Right ventricle myocardium inferior (tissue), 1 donor: ENCODE results near the gene UBA3. TPM values are rescaled to one million over a fixed set of nuclear protein-coding genes. Genes with fewer than 3 reads are reported as not detected.
A peak's percentile ranks its signal among the peaks of the same experiment; 100 is the strongest.

Experiments used
- ATAC-seq: fragments of 200-7000 bp; cut with Tn5 transposase; one replicate; pipeline ENCODE4 v1.9.1; 2020; ENCODE audit warnings: mild to moderate bottlenecking, moderate library complexity
- DNase-seq: peaks from one replicate; pipeline ENCODE4 v3.0.0; 2021; ENCODE audit errors: missing footprints
- intact Hi-C: fragments of 100-400 bp; cut with DNase I; formaldehyde crosslinking; loops from one replicate; pipeline ENCODE4 v1.11.0; 2022
- total RNA-seq: library from RNA; stranded (reverse); fragmentation: NEBNext Ultra II Directional; extraction: Animal tissue kit (Norgen Biotek cat#: 25700); gene quantifications from one replicate; pipeline ENCODE4 v1.2.1, GENCODE V29; 2021
- donor health status: DM: no; HTN: yes; CAD: no; lungs with severe emphysema.

The UBA3 gene
- total RNA-seq, 1 donor from 2014 or later, result 89.1 TPM

- ATAC-seq (no peak), DNase-seq (no peak)
Measured at GRCh38 chr3:69082805-69083204, 2.6 kb upstream of the UBA3 start.

GRCh38 chr3:69082361-69082760 is 2.2 kb upstream of the UBA3 start:
- intact Hi-C loops, result no loop called here

More at GRCh38 chr3:69082805-69083204, 2.6 kb upstream of the UBA3 start:
- intact Hi-C loops, result no loop called here

GRCh38 chr3:69081583-69082262 is 1.6 kb upstream of the UBA3 start:
- DNase-seq (no peak), ATAC-seq (no peak)
- intact Hi-C loops, result loop anchor here (2.0 kb wide), 1 partner anchor 39 kb away; no protein-coding TSS in a partner anchor

More at GRCh38 chr3:69082361-69082760, 2.2 kb upstream of the UBA3 start:
- no peak for DNase-seq
- no peak for ATAC-seq

- ATAC-seq (peak; percentile 45), DNase-seq (peak; percentile 72)
- intact Hi-C loops, result loop anchor here (2.0 kb wide), 2 partner anchors 27 to 41 kb away; partner anchors contain the start of gene TMF1
Measured at GRCh38 chr3:69079269-69080159, 651 bp downstream of the UBA3 start.

- DNase-seq (no peak), ATAC-seq (no peak)
- intact Hi-C loops, result no loop called here
Measured at GRCh38 chr3:69072928-69073327, 7.2 kb downstream of the UBA3 start.

GRCh38 chr3:69066121-69066520 is 14.0 kb downstream of the UBA3 start:
- intact Hi-C loops, result no loop called here
- no peak for DNase-seq
- ATAC-seq, result no peak

- no peak for ATAC-seq
- no peak for DNase-seq
- intact Hi-C loops, result no loop called here
Measured at GRCh38 chr3:69065318-69065964, 14.7 kb downstream of the UBA3 start.

GRCh38 chr3:69063636-69064035 is 16.5 kb downstream of the UBA3 start:
- intact Hi-C loops, result no loop called here
- ATAC-seq (no peak), DNase-seq (no peak)

- ATAC-seq, result no peak
- intact Hi-C loops, result no loop called here
Measured at GRCh38 chr3:69059688-69060087, 20.5 kb downstream of the UBA3 start.

GRCh38 chr3:69058947-69059224 is 21.3 kb downstream of the UBA3 start:
- intact Hi-C loops, result no loop called here
- ATAC-seq (no peak), DNase-seq (no peak)

More at GRCh38 chr3:69059688-69060087, 20.5 kb downstream of the UBA3 start:
- no peak for DNase-seq

GRCh38 chr3:69058180-69058946 is 21.8 kb downstream of the UBA3 start:
- ATAC-seq (no peak), DNase-seq (no peak)
- intact Hi-C loops, result no loop called here

- ATAC-seq, result no peak
- intact Hi-C loops, result loop anchor here (2.0 to 5.0 kb wide), 2 partner anchors 26 to 40 kb away; partner anchors contain the start of gene EOGT
Measured at GRCh38 chr3:69052472-69052898, 27.7 kb downstream of the UBA3 start.

GRCh38 chr3:69051756-69052471 is 28.3 kb downstream of the UBA3 start, which contains the start of gene TMF1:
TMF1 (minus strand) TSS chr3:69052333; CDS start chr3:69052086, 247 bp downstream.
- intact Hi-C loops, result loop anchor here (2.0 to 5.0 kb wide), 2 partner anchors 27 to 40 kb away; partner anchors contain the start of gene EOGT
- DNase-seq (peak; percentile 99), ATAC-seq (peak; percentile 98)

More at GRCh38 chr3:69052472-69052898, 27.7 kb downstream of the UBA3 start:
- no peak for DNase-seq

- no peak for DNase-seq
- no peak for ATAC-seq
- intact Hi-C loops, result no loop called here
Measured at GRCh38 chr3:69048990-69049389, 31.2 kb downstream of the UBA3 start.

GRCh38 chr3:69044608-69045007 is 35.6 kb downstream of the UBA3 start:
- intact Hi-C loops, result no loop called here
- DNase-seq (no peak), ATAC-seq (no peak)

- ATAC-seq, result no peak
- intact Hi-C loops, result no loop called here
- DNase-seq, result no peak
Measured at GRCh38 chr3:69033470-69033869, 46.7 kb downstream of the UBA3 start.

GRCh38 chr3:69032737-69033136 is 47.4 kb downstream of the UBA3 start:
- DNase-seq (peak; percentile 60), ATAC-seq (no peak)
- intact Hi-C loops, result no loop called here

GRCh38 chr3:69032142-69032541 is 48.0 kb downstream of the UBA3 start:
- intact Hi-C loops, result no loop called here
- ATAC-seq (no peak), DNase-seq (no peak)
